HG02970 (cell line): ENCODE data around the gene SETD5.

Source experiments
- ATAC-seq: cut with Tn5 transposase; IDR thresholded peaks from one replicate; pipeline ENCODE4 v1.9.1; 2021; ENCODE audit warnings: mild to moderate bottlenecking, moderate library complexity, moderate number of reproducible peaks; ENCODE audit not compliant: unreplicated experiment, low FRiP score

SETD5 gene

GRCh38 chr3:9406856-9407626 lies 9.6 kb downstream of the SETD5 start:
- ATAC-seq = no peak

- ATAC-seq = no peak
Observed at GRCh38 chr3:9408061-9408460, 10.6 kb downstream of the SETD5 start.

GRCh38 chr3:9408546-9408945 lies 11.1 kb downstream of the SETD5 start:
- no peak for ATAC-seq

- no peak for ATAC-seq
Observed at GRCh38 chr3:9409981-9410854, 12.8 kb downstream of the SETD5 start.

GRCh38 chr3:9411302-9411701 lies 13.9 kb downstream of the SETD5 start:
- no peak for ATAC-seq

- no peak for ATAC-seq
Observed at GRCh38 chr3:9412293-9412692, 14.9 kb downstream of the SETD5 start.

GRCh38 chr3:9414826-9415225 lies 17.4 kb downstream of the SETD5 start:
- ATAC-seq = no peak

GRCh38 chr3:9415485-9416138 lies 18.2 kb downstream of the SETD5 start:
- no peak for ATAC-seq

GRCh38 chr3:9416139-9416780 lies 18.8 kb downstream of the SETD5 start:
- no peak for ATAC-seq

GRCh38 chr3:9420850-9421549 lies 23.6 kb downstream of the SETD5 start:
- ATAC-seq = no peak

GRCh38 chr3:9422712-9423424 lies 25.5 kb downstream of the SETD5 start:
- no peak for ATAC-seq

GRCh38 chr3:9428411-9428810 lies 31.0 kb downstream of the SETD5 start:
- no peak for ATAC-seq

GRCh38 chr3:9430733-9431132 lies 33.3 kb downstream of the SETD5 start:
- ATAC-seq = no peak

GRCh38 chr3:9433627-9434521 lies 36.5 kb downstream of the SETD5 start:
- no peak for ATAC-seq

- ATAC-seq = no peak
Observed at GRCh38 chr3:9435316-9435715, 37.9 kb downstream of the SETD5 start.

- no peak for ATAC-seq
Observed at GRCh38 chr3:9439331-9439730, 41.9 kb downstream of the SETD5 start.

- no peak for ATAC-seq
Observed at GRCh38 chr3:9441501-9442221, 44.2 kb downstream of the SETD5 start.

GRCh38 chr3:9448071-9448470 lies 50.7 kb downstream of the SETD5 start:
- ATAC-seq = no peak
